ENCODE results near the gene SLC6A16.
"Not testable (repeated sequence)": the region's sequence is repeated elsewhere in the genome, so short reads cannot be mapped to it uniquely, and the experiment has no call there.

SLC6A16 gene

DNA sequence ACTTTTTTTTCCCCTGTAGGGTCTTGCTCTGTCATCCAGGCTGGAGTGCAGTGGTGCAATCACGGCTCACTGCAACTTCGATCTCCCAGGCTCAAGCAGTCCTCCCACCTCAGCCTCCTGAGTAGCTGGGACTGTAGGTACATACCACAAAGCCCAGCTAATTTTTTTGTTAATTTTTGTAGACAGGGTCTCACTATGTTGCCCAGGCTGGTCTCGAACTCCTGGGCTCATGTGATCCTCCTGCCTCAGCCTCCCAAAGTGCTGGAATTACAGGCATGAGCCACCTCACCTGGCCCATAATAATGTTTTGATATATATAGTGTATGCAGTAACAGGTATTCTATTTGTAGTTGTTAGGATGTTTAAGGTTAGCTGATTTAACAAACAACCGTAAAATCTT is 6.2 kb upstream of the SLC6A16 start:
- not testable (repeated sequence) for DNase-seq (ENCODE audit: low read depth in 2 of 2)

DNA sequence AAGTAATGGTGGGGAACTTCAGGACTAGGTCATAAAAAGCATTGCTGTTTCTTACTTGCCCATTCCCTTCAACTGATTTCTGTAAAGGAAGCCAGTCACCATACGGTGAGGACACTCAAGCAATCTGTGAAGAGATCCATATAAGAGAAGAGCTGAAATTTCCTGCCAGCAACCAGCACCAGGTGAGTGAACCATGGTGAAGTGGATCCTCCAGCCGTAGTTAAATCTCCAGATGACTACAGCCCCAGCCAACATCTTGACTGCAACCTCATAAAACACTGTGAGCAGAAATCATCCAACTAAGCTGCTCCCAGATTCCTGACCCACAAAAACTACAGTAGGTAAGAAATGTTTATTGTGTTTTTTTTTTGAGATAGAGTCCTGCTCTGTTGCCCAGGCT is 3.8 kb upstream of the SLC6A16 start:
- DNase-seq (ENCODE audit: low read depth in 2 of 2): no peak

DNA sequence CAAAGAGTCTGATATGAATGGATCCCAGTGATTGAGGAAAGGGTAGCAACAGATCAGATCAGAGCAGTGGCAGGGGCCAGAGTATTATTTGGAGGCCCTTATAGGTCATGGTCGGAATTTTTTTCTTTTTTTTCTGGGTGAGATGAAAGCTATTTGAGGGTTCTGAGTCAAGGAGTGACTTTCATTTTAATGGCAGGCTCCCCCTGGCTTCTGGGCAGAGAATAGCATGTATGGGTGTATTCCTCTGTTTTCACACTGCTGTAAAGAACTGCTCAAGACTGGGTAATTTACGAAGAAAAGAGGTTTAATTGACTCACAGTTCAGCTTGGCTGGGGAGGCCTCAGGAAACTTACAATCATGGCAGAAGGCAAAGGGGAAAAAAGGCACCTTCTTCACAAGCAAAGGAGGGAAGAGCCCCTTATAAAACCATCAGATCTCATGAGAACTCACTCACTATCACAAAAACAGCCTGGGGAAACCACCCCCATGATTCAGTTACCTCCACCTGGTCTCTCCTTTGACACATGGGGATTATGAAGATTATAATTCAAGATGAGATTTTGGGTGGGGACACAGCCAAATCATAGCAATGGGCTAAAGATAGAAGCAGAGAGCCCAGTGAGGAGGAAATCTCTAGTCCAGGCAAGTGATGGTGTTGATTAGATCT is 3.0 kb upstream of the SLC6A16 start:
- DNase-seq (ENCODE audit: low read depth in 2 of 2): no peak

- DNase-seq (ENCODE audit: low read depth in 2 of 2): no peak
Observed at GRCh38 chr19:49326165-49326704, 1.2 kb upstream of the SLC6A16 start.

- not testable (repeated sequence) for DNase-seq (ENCODE audit: low read depth in 2 of 2)
Observed at GRCh38 chr19:49325756-49326155, 765 bp upstream of the SLC6A16 start.

DNA sequence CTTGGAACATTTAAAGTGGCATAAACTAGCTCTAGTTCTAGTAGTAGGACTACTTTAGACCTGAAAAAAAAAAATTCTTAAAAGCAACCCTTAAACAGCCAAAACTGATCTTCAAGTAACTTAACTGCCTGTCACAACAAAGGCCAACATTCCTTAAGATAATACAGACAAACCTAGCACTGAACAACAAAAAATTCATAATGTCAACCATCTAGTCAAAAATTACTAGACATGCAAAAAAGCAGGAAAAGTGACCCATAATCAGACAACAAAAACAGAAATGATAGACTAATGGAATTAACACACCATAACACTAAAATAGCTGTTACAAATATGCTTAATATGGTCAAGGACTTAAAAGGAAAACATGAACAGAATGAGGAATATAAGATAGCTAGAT is 6.7 kb downstream of the SLC6A16 start:
- no peak for DNase-seq (ENCODE audit: low read depth in 2 of 2)

GRCh38 chr19:49316284-49316683 is 8.7 kb downstream of the SLC6A16 start:
- DNase-seq (ENCODE audit: low read depth in 2 of 2): no peak

DNA sequence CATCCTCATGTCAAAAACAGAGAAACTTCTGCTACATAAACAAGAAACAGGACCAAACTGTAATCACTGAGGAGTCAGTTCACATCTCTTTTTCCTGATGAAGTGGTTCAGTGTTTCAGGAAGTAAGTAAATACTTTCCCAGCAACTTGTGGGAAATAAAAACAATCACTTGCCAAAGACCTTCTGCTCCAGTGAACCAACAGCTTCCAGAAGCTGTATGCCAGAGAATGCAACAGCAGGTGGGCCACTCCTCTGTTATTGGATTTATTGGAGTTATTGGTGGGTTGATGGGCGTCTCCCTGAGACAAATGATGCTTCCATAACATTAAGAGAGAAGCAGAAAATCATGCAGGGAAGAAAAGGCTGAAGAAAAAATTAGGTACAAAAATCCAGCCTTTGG is 9.9 kb downstream of the SLC6A16 start:
- no peak for DNase-seq (ENCODE audit: low read depth in 2 of 2)

DNA sequence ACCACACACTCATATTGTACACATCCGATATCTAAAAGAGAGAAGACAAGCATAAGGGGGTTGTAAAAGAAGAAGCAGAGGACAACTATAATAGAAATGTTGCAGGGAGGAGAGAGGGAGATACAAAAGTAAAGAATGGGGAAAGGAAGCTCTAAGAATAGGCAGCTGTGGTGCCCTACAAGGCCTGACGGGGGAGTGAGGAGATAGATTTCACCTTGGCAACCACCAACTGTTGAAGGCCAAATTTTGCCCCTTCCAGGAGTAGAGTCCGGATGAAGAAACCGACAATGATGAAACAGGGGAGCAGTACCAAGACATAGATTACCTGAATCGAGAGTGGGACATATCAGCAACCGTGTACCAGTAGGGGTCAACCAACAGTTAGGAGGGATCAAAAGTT is 15.9 kb downstream of the SLC6A16 start:
- DNase-seq (ENCODE audit: low read depth in 2 of 2): no peak

GRCh38 chr19:49306734-49307133 is 18.3 kb downstream of the SLC6A16 start:
- not testable (repeated sequence) for DNase-seq (ENCODE audit: low read depth in 2 of 2)

GRCh38 chr19:49301866-49302252 is 23.1 kb downstream of the SLC6A16 start:
- no peak for DNase-seq (ENCODE audit: low read depth in 2 of 2)

DNA sequence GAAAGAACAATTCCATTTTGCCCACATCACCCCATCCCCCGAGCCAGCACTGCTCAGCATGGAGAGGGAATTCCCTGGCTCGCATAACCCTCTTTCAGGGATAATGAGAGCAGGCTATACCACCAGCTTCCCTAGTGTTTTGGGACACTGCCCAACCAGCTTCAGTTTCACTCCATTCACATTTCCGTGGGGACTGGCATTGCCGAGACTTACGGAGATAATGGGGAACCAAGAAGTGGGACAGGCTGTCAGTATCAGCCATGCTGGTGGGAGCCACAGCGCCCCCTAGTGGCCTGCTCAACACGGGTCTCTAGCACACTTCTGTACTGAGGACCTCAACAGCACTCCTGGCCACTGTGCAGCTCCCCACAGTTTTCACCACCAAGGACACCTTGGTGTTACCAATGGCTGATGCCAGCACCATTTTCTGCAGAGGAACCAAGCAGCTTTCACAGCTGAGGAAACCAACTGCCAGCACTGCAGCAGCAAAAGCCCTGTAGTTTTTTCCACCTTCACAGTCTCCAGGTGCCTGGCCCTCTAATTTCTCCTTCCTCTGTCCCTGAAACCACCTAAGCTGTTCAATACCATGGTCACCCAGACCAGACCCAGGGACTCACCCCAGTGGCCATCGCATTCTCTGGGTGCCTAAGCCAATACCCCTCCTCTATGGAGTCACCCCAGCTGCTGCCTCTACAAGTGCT is 23.7 kb downstream of the SLC6A16 start:
- DNase-seq (ENCODE audit: low read depth in 2 of 2): peak; percentile 71 to 75

DNA sequence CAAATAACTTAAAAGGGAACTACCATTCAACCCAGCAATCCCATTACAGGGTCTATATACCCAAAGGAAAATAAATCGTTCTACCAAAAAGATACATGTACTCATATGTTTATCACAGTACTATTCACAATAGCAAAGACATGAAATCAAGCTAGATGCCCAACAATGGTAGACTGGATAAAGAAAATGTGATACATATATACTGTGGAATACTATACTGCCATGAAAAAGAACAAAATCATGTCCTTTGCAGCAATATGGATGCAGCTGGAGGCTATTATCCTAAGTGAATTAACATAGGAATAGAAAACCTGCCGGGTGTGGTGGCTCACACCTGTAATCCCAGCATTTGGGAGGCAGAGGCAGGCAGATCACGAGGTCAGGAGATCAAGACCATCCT is 26.3 kb downstream of the SLC6A16 start:
- not testable (repeated sequence) for DNase-seq (ENCODE audit: low read depth in 2 of 2)

DNA sequence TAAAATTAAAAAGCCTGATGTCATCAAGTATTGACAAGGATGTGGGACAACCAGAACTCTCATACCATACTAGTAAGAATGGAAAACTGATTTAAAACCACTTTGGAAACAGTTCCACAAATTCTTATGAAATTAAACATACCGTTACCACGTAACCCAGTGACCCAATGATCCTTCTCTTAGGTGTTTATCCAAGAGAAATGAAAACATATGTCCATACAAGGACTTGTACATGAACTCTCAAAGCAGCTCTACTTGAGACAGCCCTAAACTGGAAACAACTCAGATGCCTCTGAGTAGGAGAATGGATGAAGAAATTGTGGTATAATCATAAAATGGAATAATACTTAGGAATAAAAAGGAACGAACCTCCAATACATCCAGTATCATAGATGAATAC is 27.6 kb downstream of the SLC6A16 start:
- DNase-seq (ENCODE audit: low read depth in 2 of 2): no peak

GRCh38 chr19:49295208-49295880 is 29.6 kb downstream of the SLC6A16 start:
- DNase-seq (ENCODE audit: low read depth in 2 of 2): no peak

GRCh38 chr19:49294401-49294800 is 30.6 kb downstream of the SLC6A16 start:
- no peak for DNase-seq (ENCODE audit: low read depth in 2 of 2)

- no peak for DNase-seq (ENCODE audit: low read depth in 2 of 2)
Observed at GRCh38 chr19:49290517-49290916, 34.5 kb downstream of the SLC6A16 start.

GRCh38 chr19:49289286-49289685 is 35.7 kb downstream of the SLC6A16 start:
- not testable (repeated sequence) for DNase-seq (ENCODE audit: low read depth in 2 of 2)

- DNase-seq (ENCODE audit: low read depth in 2 of 2): not testable (repeated sequence)
Observed at GRCh38 chr19:49288205-49288604, 36.8 kb downstream of the SLC6A16 start.

GRCh38 chr19:49287141-49287770 is 37.7 kb downstream of the SLC6A16 start:
- DNase-seq (ENCODE audit: low read depth in 2 of 2): no peak

DNA sequence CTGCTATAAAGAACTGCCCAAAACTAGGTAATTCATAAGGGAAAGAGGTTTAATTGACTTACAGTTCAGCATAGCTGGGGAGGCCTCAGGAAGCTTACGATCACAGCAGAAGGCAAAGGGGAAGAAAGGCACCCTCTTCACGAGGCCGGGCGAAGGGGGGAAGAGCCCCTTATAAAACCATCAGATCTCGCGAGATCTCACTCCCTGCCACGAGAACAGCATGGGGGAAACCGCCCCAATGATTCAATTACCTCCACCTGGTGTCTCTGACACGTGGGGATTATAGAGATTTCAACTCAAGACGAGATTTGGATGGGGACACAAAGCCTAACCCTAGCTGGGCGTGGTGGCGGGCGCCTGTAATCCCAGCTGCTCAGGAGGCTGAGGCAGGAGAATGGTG is 42.8 kb downstream of the SLC6A16 start:
- DNase-seq (ENCODE audit: low read depth in 2 of 2): no peak

GRCh38 chr19:49272204-49272603 is 52.8 kb downstream of the SLC6A16 start:
- no peak for DNase-seq (ENCODE audit: low read depth in 2 of 2)
